ENCODE data around the gene ALDH1L1.

DNA sequence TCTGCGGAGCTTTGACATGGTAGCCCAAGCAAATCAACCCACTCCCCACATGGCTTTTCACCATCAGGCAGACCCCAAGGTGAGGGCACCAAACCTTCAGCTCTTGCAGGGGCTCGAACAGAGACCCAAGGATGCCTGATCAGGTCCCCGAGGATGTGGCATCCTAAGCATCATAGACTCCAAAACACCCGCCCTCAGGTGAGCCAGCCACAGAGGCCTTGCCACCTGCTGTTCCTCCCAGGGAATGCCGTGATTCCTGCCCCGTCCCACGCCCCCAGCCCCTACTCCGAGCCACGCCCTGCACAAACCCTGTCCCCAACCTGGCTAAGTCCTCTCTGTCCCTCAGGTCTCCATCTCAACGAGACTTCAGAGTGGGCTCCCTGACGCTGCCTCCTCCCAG is 61.8 kb downstream of the ALDH1L1 start:
- TF ChIP-seq POLR2A (IDR thresholded peaks at IDR 0.05; ENCODE audit: low read depth, low read length) (no peak), POLR2AphosphoS5 (IDR thresholded peaks at IDR 0.05; ENCODE audit: low read depth, low read length) (no peak)
